GM12878 (cell line): Measurements from ENCODE around the gene DMPK. TPM values are rescaled to one million over a fixed set of nuclear protein-coding genes. Genes with fewer than 3 reads are reported as not detected.

Experiments used
- ATAC-seq: fragments of 200-7000 bp; cut with Tn5 transposase; 3 replicates; pipeline ENCODE4 v1.9.1; 2020; ENCODE audit warnings: mild to moderate bottlenecking, moderate library complexity
- BruUV-seq: library from RNA; stranded (reverse); fragments of 400-500 nt; replicated peaks from 2 replicates; lab custom pipeline; 2021; lab: Mats Ljungman, UMichigan
- CTCF ChIA-PET: fragments of 300-600 bp; sonication (Branson Sonifier 250); formaldehyde crosslinking; extraction: SDS; loops from one replicate; lab custom pipeline; 2021; ENCODE audit warnings: inconsistent platforms; lab: Yijun Ruan, JAX
- POLR2A ChIA-PET: fragments of 350-600 bp; formaldehyde crosslinking; extraction: SDS; loops from one replicate; lab custom pipeline; 2021; ENCODE audit warnings: inconsistent platforms; lab: Charles Lee
- RAD21 ChIA-PET: fragments of 300-600 bp; sonication (Branson Sonifier 250); formaldehyde crosslinking; loops from one replicate; lab custom pipeline; 2023; ENCODE audit warnings: antibody characterized with exemption; ENCODE audit not compliant: unreplicated experiment; lab: Charles Lee
- SMC1A ChIA-PET: fragments of 300-600 bp; sonication (Branson Sonifier 250); formaldehyde crosslinking; loops from one replicate; lab custom pipeline; 2023; ENCODE audit not compliant: unreplicated experiment, uncharacterized antibody; lab: Charles Lee
- DNase-seq: peaks from one replicate; pipeline ENCODE4 v3.0.0-alpha.2; 2011; ENCODE audit warnings: low read depth, low spot score
- FAIRE-seq: peaks from 3 replicates; lab custom pipeline; 2011; peaks lifted over from hg19 to GRCh38; lab: Jason Lieb, UNC
- H2AFZ ChIP-seq: 2 replicates; pipeline ENCODE4 v1.6.0; 2011; ENCODE audit warnings: low read depth, low read length, control low read depth; ENCODE audit not compliant: control insufficient read depth
- H3K27ac ChIP-seq: 2 replicates; pipeline ENCODE4 v1.5.1; 2011; ENCODE audit warnings: control low read depth; ENCODE audit not compliant: control insufficient read depth, insufficient read depth
- H3K27me3 ChIP-seq, 2 experiments: replicated peaks in 1 of 2; 2 replicates each; pipeline versions ENCODE4 v1.6.0 to v1.6.1; 2011; ENCODE audit warnings: low read length in 1 of 2; ENCODE audit not compliant: control insufficient read depth in 2 of 2, insufficient read depth in 2 of 2
- H3K36me3 ChIP-seq, 2 experiments: 2 replicates each; pipeline ENCODE4 v1.5.1; 2011; ENCODE audit warnings: low read length in 1 of 2; ENCODE audit not compliant: control insufficient read depth in 2 of 2, insufficient read depth in 2 of 2
- H3K4me1 ChIP-seq: 2 replicates; pipeline ENCODE4 v1.6.1; 2011; ENCODE audit warnings: mild to moderate bottlenecking, low read length, moderate library complexity, mixed read lengths; ENCODE audit not compliant: control insufficient read depth, insufficient read depth
- H3K4me2 ChIP-seq: 2 replicates; pipeline ENCODE4 v1.6.0; 2011; ENCODE audit warnings: control low read depth; ENCODE audit not compliant: control insufficient read depth, insufficient read depth
- H3K4me3 ChIP-seq: fragments of 200-600 bp; sonication (generic); 2 replicates; pipeline ENCODE4 v1.5.1; 2016
- H3K79me2 ChIP-seq: 2 replicates; pipeline ENCODE4 v1.6.0; 2011; ENCODE audit warnings: low read length; ENCODE audit not compliant: control insufficient read depth, insufficient read depth
- H3K9ac ChIP-seq: 2 replicates; pipeline ENCODE4 v1.8.0; 2011; ENCODE audit warnings: low read length, control low read depth, mixed read lengths; ENCODE audit not compliant: control insufficient read depth, insufficient read depth
- H3K9me3 ChIP-seq: replicated peaks from 3 replicates; pipeline ENCODE4 v1.5.1; 2011; ENCODE audit warnings: mild to moderate bottlenecking, low read length; ENCODE audit not compliant: control insufficient read depth, insufficient read depth
- H4K20me1 ChIP-seq: 2 replicates; pipeline ENCODE4 v1.6.0; 2011; ENCODE audit not compliant: control insufficient read depth, insufficient read depth
- BACH1 ChIP-seq: fragments of 450-650 bp; IDR thresholded peaks from 2 replicates; pipeline ENCODE4 v1.6.1; 2017; ENCODE audit warnings: mild to moderate bottlenecking, borderline replicate concordance
- CEBPZ ChIP-seq: fragments of 150-350 bp; IDR thresholded peaks from 2 replicates; pipeline ENCODE4 v1.6.1; 2016; ENCODE audit warnings: low read depth, low read length
- DPF2 ChIP-seq: fragments of 450-650 bp; IDR thresholded peaks from 2 replicates; pipeline ENCODE4 v1.6.1; 2017; ENCODE audit warnings: mild to moderate bottlenecking
- EED ChIP-seq: sonication (generic); IDR thresholded peaks from 2 replicates; pipeline ENCODE4 v1.6.1; 2016; ENCODE audit warnings: antibody characterized with exemption, low read depth
- HCFC1 ChIP-seq: fragments of 150-350 bp; IDR thresholded peaks from 2 replicates; pipeline ENCODE4 v1.6.1; 2014; ENCODE audit warnings: low read length
- NBN ChIP-seq: fragments of 450-650 bp; IDR thresholded peaks from 2 replicates; pipeline ENCODE4 v1.6.1; 2016
- RAD21 ChIP-seq: IDR thresholded peaks from 2 replicates; pipeline ENCODE4 v1.6.1; 2011; ENCODE audit warnings: mild to moderate bottlenecking, low read depth, low read length, moderate library complexity; ENCODE audit not compliant: insufficient read depth
- SMARCA5 ChIP-seq: fragments of 450-650 bp; IDR thresholded peaks from 2 replicates; pipeline ENCODE4 v1.6.1; 2017; ENCODE audit warnings: mild to moderate bottlenecking
- SUPT20H ChIP-seq: IDR thresholded peaks from 2 replicates; pipeline ENCODE4 v1.6.1; 2011; ENCODE audit warnings: low read depth, mild to moderate bottlenecking, low read length, moderate library complexity, borderline replicate concordance; ENCODE audit not compliant: control insufficient read depth
- TCF12 ChIP-seq: IDR thresholded peaks from 2 replicates; pipeline ENCODE4 v1.6.1; 2011; ENCODE audit warnings: low read depth, mild to moderate bottlenecking, low read length
- TCF3 ChIP-seq: IDR thresholded peaks from 2 replicates; pipeline ENCODE4 v1.6.1; 2012; ENCODE audit warnings: low read depth, mild to moderate bottlenecking, low read length, borderline replicate concordance; ENCODE audit not compliant: insufficient read depth
- ZNF274 ChIP-seq: IDR thresholded peaks from one replicate; pipeline ENCODE4 v1.8.0; 2011; ENCODE audit not compliant: insufficient read length, insufficient read depth
- WGBS: methylation state at CpG from one replicate; pipeline ENCODE4 v1.1.6; 2016; ENCODE audit warnings: low lambda C conversion rate; ENCODE audit not compliant: insufficient replicate concordance, insufficient coverage; ENCODE audit errors: missing lambda C conversion rate; 5-methylcytosine and 5-hydroxymethylcytosine counted together
- in situ Hi-C: fragments of 300-500 bp; cut with MboI; formaldehyde crosslinking; loops from 9 replicates; pipeline ENCODE4 v1.14.3; 2018; ENCODE audit warnings: mixed read lengths
- intact Hi-C: fragments of 100-400 bp; cut with micrococcal nuclease; formaldehyde crosslinking; loops from one replicate; pipeline ENCODE4 v1.14.2; 2022; ENCODE audit not compliant: unreplicated experiment
- polyA plus RNA-seq, 11 experiments: library from polyadenylated mRNA; depleted of rRNA in 4 of 11; unstranded in 6 of 11; stranded (reverse) in 5 of 11; fragments of >200 nt; fragmentation: Nextera tagmentation in 4 of 11; fragmentation: Illumina TruSeq in 1 of 11; extraction: Ambion mirVana in 4 of 11; extraction: Trizol in 1 of 11; gene quantifications; 1 replicate in 1 of 11; 2 replicates in 10 of 11; pipeline versions ENCODE4 v1.2.1 to v1.2.3, GENCODE V29; 2011 to 2016; ENCODE audit warnings: inconsistent platforms in 2 of 11, missing spikeins in 2 of 11, low read depth in 1 of 11
- total RNA-seq, 4 experiments: library from RNA; depleted of rRNA in 3 of 4; stranded (reverse); fragments of >200 nt in 3 of 4; fragmentation: Illumina TruSeq in 1 of 4; extraction: Trizol in 1 of 4; gene quantifications; 2 replicates each; pipeline versions ENCODE4 v1.2.1 to v1.2.3, GENCODE V29; 2013 to 2021
- TF ChIP-seq, protein P1 (sequence below): IDR thresholded peaks from 2 replicates; pipeline ENCODE4 v1.6.1; 2011; ENCODE audit warnings: mild to moderate bottlenecking, low read depth, low read length, moderate library complexity; ENCODE audit not compliant: insufficient replicate concordance
- TF ChIP-seq, protein P2 (sequence below): IDR thresholded peaks from 2 replicates; pipeline ENCODE4 v1.6.1; 2012; ENCODE audit warnings: mild to moderate bottlenecking, low read depth, low read length

DMPK gene
- total and polyA plus RNA-seq, 10 of the 15 experiments (the other 5 are each of a cell fraction or from before 2014, with no cell fraction given) = 0.60 to 33.6 (median 5.2) TPM

DNA sequence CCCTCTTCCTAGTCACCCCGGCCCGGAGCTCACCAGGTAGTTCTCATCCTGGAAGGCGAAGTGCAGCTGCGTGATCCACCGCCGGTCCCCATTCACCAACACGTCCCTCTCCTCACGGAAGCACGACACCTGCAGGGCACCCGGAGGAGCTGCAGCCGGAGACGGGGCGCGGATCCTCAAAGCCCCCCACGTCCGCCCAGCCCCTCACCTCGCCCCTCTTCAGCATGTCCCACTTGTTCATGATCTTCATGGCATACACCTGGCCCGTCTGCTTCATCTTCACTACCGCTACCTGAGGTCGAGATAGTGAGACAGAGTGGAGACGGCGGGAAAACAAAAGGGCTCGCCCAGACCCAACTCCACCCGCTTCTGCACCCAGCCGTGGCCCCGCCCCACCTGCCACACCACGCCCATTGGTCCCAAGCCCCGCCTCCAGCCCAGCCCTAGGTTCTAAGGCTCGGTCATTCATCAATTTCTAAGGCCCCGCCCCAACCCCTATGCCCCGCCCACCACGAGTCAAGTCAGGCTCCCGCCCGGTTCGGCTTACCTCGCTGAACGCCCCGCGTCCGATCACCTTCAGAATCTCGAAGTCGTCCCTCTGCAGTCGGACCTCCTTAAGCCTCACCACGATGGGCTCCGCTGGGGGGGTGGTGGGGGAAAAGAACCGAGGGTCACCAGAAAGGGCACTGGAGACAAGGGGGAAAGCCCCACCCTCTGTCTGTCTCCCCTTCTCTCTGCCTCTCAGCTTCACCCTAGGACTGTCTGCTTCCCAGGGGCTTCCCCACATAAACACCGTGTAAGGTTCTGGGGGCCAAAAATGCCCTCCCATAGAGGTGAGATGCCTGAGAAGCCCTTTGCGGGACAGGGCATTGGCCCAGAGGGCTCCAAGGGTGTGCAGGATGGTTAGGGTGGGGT is 2.8 kb downstream of the DMPK start:
- Histone ChIP-seq H3K4me3 (peak overlapping the region; percentile 60; the same call in 1 of the 2 replicates), H3K79me2 (no peaks in the 10 kb centered on the region), H3K27me3 (no peaks in the 10 kb centered on the region), H3K9ac (no peak overlapping the region), H3K9me3 (no peaks in the 10 kb centered on the region), H3K36me3 (no peaks in the 10 kb centered on the region), H3K27ac (no peak overlapping the region), H2AFZ (peak overlapping the region; percentile 31), H3K4me2 (peak overlapping the region; percentile 91), H3K4me1 (peaks cover 11% of the 10 kb centered on the region), H4K20me1 (no peaks in the 10 kb centered on the region)
- intact Hi-C loops (no loop called here), in situ Hi-C loops (no loop called here)
- RAD21 ChIA-PET = interaction anchor here (0.6 to 1.2 kb wide), 6 partner anchors 9 to 86 kb away, joined by 3 to 23 read pairs (median 6); partner anchors contain the start of genes DMWD and SIX5
- CTCF ChIA-PET = interaction anchor here (0.5 to 1.8 kb wide), 21 partner anchors 9 to 354 kb away, joined by 3 to 45 read pairs (median 5); partner anchors contain the start of genes DMWD, FBXO46, QPCTL and SIX5
- ATAC-seq = peak; percentile 99
- BruUV-seq = no TSS peak
- POLR2A ChIA-PET = interaction anchor here (0.9 to 1.3 kb wide), 5 partner anchors 9 to 87 kb away, joined by 3 to 13 read pairs (median 4); partner anchors contain the start of genes QPCTL, SIX5 and SNRPD2
- FAIRE-seq = peak; percentile 75
- SMC1A ChIA-PET = interaction anchor here (1.0 to 1.2 kb wide), 4 partner anchors 9 to 62 kb away, joined by 3 to 8 read pairs (median 3); partner anchors contain the start of gene SIX5
- WGBS = 4% methylated on average over 44 of the region's 48 CpGs
- DNase-seq = peak; percentile 63
- TF ChIP-seq ZNF274 = no peak
- no peak for TF ChIP-seq EED
- 0 out of 2 replicates have a peak, but pooled peaks have one; percentile 11 for TF ChIP-seq HCFC1
- TF ChIP-seq, protein P1, sequence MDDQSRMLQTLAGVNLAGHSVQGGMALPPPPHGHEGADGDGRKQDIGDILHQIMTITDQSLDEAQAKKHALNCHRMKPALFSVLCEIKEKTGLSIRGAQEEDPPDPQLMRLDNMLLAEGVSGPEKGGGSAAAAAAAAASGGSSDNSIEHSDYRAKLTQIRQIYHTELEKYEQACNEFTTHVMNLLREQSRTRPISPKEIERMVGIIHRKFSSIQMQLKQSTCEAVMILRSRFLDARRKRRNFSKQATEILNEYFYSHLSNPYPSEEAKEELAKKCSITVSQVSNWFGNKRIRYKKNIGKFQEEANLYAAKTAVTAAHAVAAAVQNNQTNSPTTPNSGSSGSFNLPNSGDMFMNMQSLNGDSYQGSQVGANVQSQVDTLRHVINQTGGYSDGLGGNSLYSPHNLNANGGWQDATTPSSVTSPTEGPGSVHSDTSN = peak; percentile 74
- TF ChIP-seq TCF12 = 0 out of 2 replicates have a peak, but pooled peaks have one; percentile 9
- peak; percentile 52; the same call in 1 of the 2 replicates for TF ChIP-seq SMARCA5
- no peak for TF ChIP-seq CEBPZ
- peak; percentile 80 for TF ChIP-seq NBN
- TF ChIP-seq, protein P2, sequence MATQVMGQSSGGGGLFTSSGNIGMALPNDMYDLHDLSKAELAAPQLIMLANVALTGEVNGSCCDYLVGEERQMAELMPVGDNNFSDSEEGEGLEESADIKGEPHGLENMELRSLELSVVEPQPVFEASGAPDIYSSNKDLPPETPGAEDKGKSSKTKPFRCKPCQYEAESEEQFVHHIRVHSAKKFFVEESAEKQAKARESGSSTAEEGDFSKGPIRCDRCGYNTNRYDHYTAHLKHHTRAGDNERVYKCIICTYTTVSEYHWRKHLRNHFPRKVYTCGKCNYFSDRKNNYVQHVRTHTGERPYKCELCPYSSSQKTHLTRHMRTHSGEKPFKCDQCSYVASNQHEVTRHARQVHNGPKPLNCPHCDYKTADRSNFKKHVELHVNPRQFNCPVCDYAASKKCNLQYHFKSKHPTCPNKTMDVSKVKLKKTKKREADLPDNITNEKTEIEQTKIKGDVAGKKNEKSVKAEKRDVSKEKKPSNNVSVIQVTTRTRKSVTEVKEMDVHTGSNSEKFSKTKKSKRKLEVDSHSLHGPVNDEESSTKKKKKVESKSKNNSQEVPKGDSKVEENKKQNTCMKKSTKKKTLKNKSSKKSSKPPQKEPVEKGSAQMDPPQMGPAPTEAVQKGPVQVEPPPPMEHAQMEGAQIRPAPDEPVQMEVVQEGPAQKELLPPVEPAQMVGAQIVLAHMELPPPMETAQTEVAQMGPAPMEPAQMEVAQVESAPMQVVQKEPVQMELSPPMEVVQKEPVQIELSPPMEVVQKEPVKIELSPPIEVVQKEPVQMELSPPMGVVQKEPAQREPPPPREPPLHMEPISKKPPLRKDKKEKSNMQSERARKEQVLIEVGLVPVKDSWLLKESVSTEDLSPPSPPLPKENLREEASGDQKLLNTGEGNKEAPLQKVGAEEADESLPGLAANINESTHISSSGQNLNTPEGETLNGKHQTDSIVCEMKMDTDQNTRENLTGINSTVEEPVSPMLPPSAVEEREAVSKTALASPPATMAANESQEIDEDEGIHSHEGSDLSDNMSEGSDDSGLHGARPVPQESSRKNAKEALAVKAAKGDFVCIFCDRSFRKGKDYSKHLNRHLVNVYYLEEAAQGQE = no peak
- TF ChIP-seq SUPT20H = no peak
- TF ChIP-seq BACH1 = 0 out of 2 replicates have a peak, but pooled peaks have one; percentile 45
- TF ChIP-seq DPF2 = peak; percentile 54; the same call in 1 of the 2 replicates
- 0 out of 2 replicates have a peak, but pooled peaks have one; percentile 20 for TF ChIP-seq TCF3
- 0 out of 2 replicates have a peak, but pooled peaks have one; percentile 27 for TF ChIP-seq RAD21
